RCC 7860 (cell line): ENCODE results near the gene TIMM8A.

Experiments used
- DNase-seq: peaks from one replicate; pipeline ENCODE4 v3.0.0-alpha.2; 2015; ENCODE audit warnings: low spot score
- FAIRE-seq: peaks from 2 replicates; lab custom pipeline; 2012; peaks lifted over from hg19 to GRCh38; lab: Jason Lieb, UNC

Gene TIMM8A

GRCh38 chrX:101348452-101349192 is at the start of gene TIMM8A:
TIMM8A (minus strand) TSS chrX:101348742; CDS start chrX:101348664, 78 bp downstream.
- FAIRE-seq (no peak), DNase-seq (peak; percentile 47)

GRCh38 chrX:101397779-101398178 is 49.2 kb upstream of the TIMM8A start:
- FAIRE-seq = no peak
- DNase-seq = no peak

GRCh38 chrX:101395789-101396188 is 47.2 kb upstream of the TIMM8A start:
- no peak for DNase-seq
- FAIRE-seq = no peak

- DNase-seq (no peak), FAIRE-seq (no peak)
These were observed 45.8 kb upstream of the TIMM8A start for GRCh38 chrX:101394372-101394771.

- peak; percentile 6 for DNase-seq
- no peak for FAIRE-seq
These were observed 45.2 kb upstream of the TIMM8A start for GRCh38 chrX:101393530-101394305.

- no peak for DNase-seq
- FAIRE-seq = no peak
These were observed 43.3 kb upstream of the TIMM8A start for GRCh38 chrX:101391831-101392230.

- peak; percentile 42 for FAIRE-seq
- DNase-seq = peak; percentile 81
These were observed 42.4 kb upstream of the TIMM8A start, which contains the start of gene RPL36A for GRCh38 chrX:101390664-101391525. RPL36A (plus strand) TSS chrX:101391011; CDS start chrX:101391044, 33 bp downstream.

- FAIRE-seq (no peak), DNase-seq (no peak)
These were observed 40.1 kb upstream of the TIMM8A start for GRCh38 chrX:101388604-101389003.

DNA sequence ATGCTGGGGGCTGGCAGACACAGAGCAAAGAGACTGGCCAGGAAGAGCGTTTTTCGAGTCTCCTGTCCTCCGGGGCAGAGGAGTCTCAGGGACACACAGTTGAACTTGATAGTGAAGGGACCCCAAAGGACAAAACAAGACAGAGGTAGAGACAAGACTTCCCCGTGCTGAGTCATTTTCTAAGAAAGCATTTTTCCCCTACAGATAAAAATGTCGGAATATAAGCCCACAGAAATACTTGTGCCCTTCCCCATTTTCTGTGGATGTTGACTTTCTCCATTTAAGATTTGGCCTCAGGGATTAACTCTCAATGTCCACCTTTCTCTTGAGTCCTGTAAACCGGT is 38.0 kb upstream of the TIMM8A start:
- FAIRE-seq (no peak), DNase-seq (no peak)

DNA sequence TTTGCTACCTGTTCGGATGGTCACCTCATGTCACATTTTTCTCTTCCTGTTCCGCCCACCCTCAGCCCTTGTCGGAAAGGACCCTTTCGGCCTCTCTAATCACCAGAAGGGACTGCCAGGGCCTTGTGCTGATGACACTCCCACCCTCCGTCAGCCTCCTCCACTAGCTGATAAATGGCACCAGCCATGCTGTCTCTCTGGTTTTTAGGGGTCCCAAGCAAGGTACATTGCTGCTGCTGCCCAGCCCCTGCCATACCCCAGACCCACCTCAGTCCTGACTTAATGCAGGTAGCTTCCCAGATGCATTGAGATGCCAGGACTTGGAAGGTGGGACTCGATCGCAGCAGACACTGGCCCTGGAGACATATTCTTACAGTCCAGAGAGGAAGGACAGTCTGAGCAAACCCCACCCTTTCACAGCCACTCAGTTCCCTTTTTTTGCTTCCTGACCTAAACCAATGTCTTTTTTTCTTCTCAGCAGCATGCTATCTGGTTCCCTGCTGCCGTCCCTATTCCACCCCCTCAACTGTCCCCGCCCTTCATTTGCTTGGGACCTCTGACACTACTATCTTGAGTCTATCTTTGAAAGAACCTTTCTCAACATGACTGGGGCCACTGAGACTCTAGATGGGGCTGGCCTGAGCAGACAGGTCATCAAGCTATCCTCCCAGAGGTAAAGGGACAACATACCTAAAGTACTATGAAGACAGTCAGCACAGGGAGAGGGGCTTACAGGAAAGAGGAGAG is 37.4 kb upstream of the TIMM8A start, which contains the start of gene BTK:
BTK (minus strand) TSS at position 397 of the 747 bp plus-strand sequence. CDS start 10,907 bp downstream, outside the sequence.
- DNase-seq (no peak), FAIRE-seq (no peak)

DNA sequence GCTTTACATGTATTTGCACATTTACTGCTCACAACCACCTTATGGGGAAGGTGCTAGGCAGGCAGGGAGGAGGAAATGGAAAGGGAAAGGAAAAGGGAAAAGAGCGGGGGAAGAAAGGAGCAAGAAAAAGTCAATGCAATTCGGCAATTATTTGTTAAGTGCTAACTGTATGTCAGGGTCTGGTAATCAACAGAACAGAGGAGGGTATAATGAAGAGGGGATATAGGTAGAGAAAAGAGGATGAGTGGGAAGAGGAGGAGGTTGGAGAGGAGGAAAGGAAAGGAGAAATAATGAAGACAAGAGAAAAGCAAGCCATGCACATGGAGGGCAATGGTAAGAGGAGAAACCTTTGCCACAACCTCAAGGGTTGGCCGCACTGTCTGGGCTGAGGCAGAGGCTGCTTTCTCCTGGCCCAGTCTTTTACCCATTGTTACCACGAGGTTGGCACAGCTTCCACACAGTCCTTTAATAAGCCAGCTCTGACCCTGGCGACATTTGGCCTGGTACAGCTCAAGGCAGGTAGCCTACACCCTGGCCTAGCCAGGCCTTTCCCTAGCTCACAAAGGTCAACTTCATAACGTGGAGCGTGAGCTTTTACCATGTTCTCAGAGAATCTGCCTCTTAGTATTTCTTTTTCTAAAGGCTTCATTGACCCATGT is 36.6 kb upstream of the TIMM8A start:
- no peak for DNase-seq
- FAIRE-seq = no peak

- FAIRE-seq = no peak
- no peak for DNase-seq
These were observed 35.2 kb upstream of the TIMM8A start for GRCh38 chrX:101383679-101384205.

- DNase-seq = no peak
- no peak for FAIRE-seq
These were observed 29.0 kb upstream of the TIMM8A start for GRCh38 chrX:101377547-101377946.

GRCh38 chrX:101370888-101371504 is 22.5 kb upstream of the TIMM8A start:
- FAIRE-seq (no peak), DNase-seq (no peak)

DNA sequence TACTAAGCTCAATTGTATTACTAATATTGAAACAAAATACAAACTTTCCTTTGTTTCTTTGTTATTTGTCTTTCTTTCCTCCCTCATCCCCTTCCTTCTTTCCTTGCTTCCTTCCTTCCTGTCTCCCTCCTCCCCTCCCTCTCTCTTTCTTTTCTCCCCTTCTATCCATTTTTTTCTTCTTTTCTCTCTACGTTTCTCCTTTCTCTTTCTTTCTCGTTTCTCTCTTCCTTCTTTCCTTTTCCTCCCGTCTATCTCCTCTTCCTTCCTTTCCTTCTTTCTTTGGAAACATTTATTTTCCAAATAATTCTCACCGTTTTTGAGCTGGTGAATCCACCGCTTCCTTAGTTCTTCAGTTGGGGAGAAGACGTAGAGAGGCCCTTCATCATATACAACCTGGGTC is 21.1 kb upstream of the TIMM8A start:
- FAIRE-seq (no peak), DNase-seq (no peak)

DNA sequence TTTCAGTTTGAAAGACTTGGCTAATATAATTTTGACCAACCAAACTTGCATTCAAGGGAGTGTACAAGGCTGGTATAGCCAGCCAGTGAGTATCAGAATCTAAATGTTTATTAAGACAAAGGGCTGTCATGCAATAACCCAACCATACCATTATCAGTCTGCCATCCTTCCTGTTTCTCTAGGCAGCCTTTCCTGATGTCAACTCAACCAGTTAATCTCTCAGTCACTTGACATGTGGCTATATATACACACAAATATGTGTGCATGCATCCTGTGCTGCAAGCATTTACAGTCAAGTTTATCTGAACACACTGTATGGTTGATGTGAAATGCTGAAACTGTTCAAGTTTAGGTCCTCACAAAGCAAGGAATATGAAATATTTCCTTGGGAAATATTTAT is 20.3 kb upstream of the TIMM8A start:
- DNase-seq = no peak
- no peak for FAIRE-seq

- DNase-seq (no peak), FAIRE-seq (no peak)
These were observed 16.8 kb upstream of the TIMM8A start for GRCh38 chrX:101365301-101365795.

GRCh38 chrX:101362757-101363156 is 14.2 kb upstream of the TIMM8A start:
- FAIRE-seq (no peak), DNase-seq (no peak)

DNA sequence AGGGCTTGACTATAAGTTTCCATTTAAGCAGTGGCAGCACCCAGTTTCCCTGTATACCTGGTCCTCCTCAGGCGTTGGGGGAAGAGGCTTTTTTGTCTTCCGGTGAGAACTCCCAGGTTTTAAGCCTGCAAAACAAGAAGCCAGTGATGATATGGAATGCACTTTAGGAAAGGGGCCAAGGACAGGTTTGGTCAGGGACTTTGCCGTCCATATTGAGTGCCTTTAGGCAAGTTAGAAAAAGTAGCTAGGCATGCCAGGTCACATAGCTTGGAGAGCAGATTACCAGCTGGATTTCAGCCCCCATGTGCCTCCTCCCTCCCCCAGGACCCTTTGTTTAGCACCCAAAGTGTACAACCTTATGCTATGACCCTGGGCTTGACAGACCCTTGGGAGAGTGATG is 13.6 kb upstream of the TIMM8A start:
- FAIRE-seq = no peak

More for the DNA sequence above, 13.6 kb upstream of the TIMM8A start:
- DNase-seq = no peak
